Measurements from ENCODE around the gene CBLB.

The CBLB gene

GRCh38 chr3:105688821-105689220 is 180.0 kb downstream of the CBLB start:
- TF ChIP-seq CTCF (conservative IDR thresholded peaks at IDR 0.05; ENCODE audit: low read depth, low read length) = no peak
- no peak overlapping the region for H3K4me3 ChIP-seq (ENCODE audit: low read length)
- no peak for DNase-seq (ENCODE audit: low read depth)

GRCh38 chr3:105686278-105686897 is 182.4 kb downstream of the CBLB start:
- peak; percentile 3 for DNase-seq (ENCODE audit: low read depth)
- H3K4me3 ChIP-seq (ENCODE audit: low read length) = no peak overlapping the region
- peak; percentile 77 for TF ChIP-seq CTCF (conservative IDR thresholded peaks at IDR 0.05; ENCODE audit: low read depth, low read length)

- no peak overlapping the region for H3K4me3 ChIP-seq (ENCODE audit: low read length)
- TF ChIP-seq CTCF (conservative IDR thresholded peaks at IDR 0.05; ENCODE audit: low read depth, low read length) = no peak
- no peak for DNase-seq (ENCODE audit: low read depth)
Observed at GRCh38 chr3:105679951-105680350, 188.9 kb downstream of the CBLB start.

GRCh38 chr3:105678017-105678416 is 190.8 kb downstream of the CBLB start:
- H3K4me3 ChIP-seq (ENCODE audit: low read length) = no peak overlapping the region

GRCh38 chr3:105676621-105677300 is 192.1 kb downstream of the CBLB start:
- no peak overlapping the region for H3K4me3 ChIP-seq (ENCODE audit: low read length)
- no peak for TF ChIP-seq CTCF (conservative IDR thresholded peaks at IDR 0.05; ENCODE audit: low read depth, low read length)
- no peak for DNase-seq (ENCODE audit: low read depth)

More at GRCh38 chr3:105678017-105678416, 190.8 kb downstream of the CBLB start:
- DNase-seq (ENCODE audit: low read depth) = no peak
- TF ChIP-seq CTCF (conservative IDR thresholded peaks at IDR 0.05; ENCODE audit: low read depth, low read length) = no peak

GRCh38 chr3:105674437-105675065 is 194.3 kb downstream of the CBLB start:
- no peak overlapping the region for H3K4me3 ChIP-seq (ENCODE audit: low read length)
- DNase-seq (ENCODE audit: low read depth) = no peak
- TF ChIP-seq CTCF (conservative IDR thresholded peaks at IDR 0.05; ENCODE audit: low read depth, low read length) = no peak
